Neutrophil (primary cell): ENCODE data around the gene GMIP.

ENCODE experiments used
- H3K27ac ChIP-seq: fragments of 200-600 bp; sonication (generic); 2 replicates; pipeline ENCODE4 v1.5.1; 2016; ENCODE audit warnings: mild to moderate bottlenecking, moderate library complexity
- H3K27me3 ChIP-seq: fragments of 200-600 bp; sonication (generic); 2 replicates; pipeline ENCODE4 v1.6.0; 2016; ENCODE audit warnings: mild to moderate bottlenecking
- H3K36me3 ChIP-seq: fragments of 200-600 bp; sonication (generic); 2 replicates; pipeline ENCODE4 v1.5.1; 2017
- H3K4me1 ChIP-seq, 2 experiments: fragments of 200-600 bp in 1 of 2; sonication (generic) in 1 of 2; 1 replicate in 1 of 2; 2 replicates in 1 of 2; pipeline versions ENCODE4 v1.5.1 to v1.6.1; 2013 to 2016; ENCODE audit warnings: low read depth in 1 of 2, low read length in 1 of 2, mild to moderate bottlenecking in 1 of 2, moderate library complexity in 1 of 2; ENCODE audit not compliant: control insufficient read depth in 1 of 2, insufficient read depth in 1 of 2
- H3K4me3 ChIP-seq, 2 experiments: fragments of 200-600 bp in 1 of 2; sonication (generic) in 1 of 2; 1 replicate in 1 of 2; 2 replicates in 1 of 2; pipeline ENCODE4 v1.5.1; 2013 to 2016; ENCODE audit warnings: low read depth in 1 of 2, low read length in 1 of 2, mild to moderate bottlenecking in 1 of 2, moderate library complexity in 1 of 2
- H3K9me3 ChIP-seq: fragments of 200-600 bp; sonication (generic); 2 replicates; pipeline ENCODE4 v1.5.1; 2016
- CTCF ChIP-seq: fragments of 200-600 bp; sonication (generic); IDR thresholded peaks from 2 replicates; pipeline ENCODE4 v1.5.1; 2016; ENCODE audit warnings: antibody characterized with exemption

GMIP gene

GRCh38 chr19:19651076-19651475, 7.6 kb upstream of the GMIP start:
- Histone ChIP-seq H3K27me3 (no peaks in the 10 kb centered on the region), H3K4me1 (peaks cover 6% of the 10 kb centered on the region in 2 experiments), H3K36me3 (peaks cover 83% of the 10 kb centered on the region), H3K9me3 (no peaks in the 10 kb centered on the region), H3K4me3 (no peak overlapping the region), H3K27ac (no peak overlapping the region)
- no peak for TF ChIP-seq CTCF

GRCh38 chr19:19650331-19650730, 6.9 kb upstream of the GMIP start:
- no peaks in the 10 kb centered on the region for H3K9me3 ChIP-seq
- no peak for TF ChIP-seq CTCF
- H3K27me3 ChIP-seq: no peaks in the 10 kb centered on the region
- H3K4me1 ChIP-seq: peaks cover 6% of the 10 kb centered on the region in 2 experiments
- peaks cover 83% of the 10 kb centered on the region for H3K36me3 ChIP-seq
- no peak overlapping the region for H3K4me3 ChIP-seq
- H3K27ac ChIP-seq: no peak overlapping the region

- no peak for TF ChIP-seq CTCF
- Histone ChIP-seq H3K27ac (no peak overlapping the region), H3K9me3 (no peaks in the 10 kb centered on the region), H3K4me3 (no peak overlapping the region), H3K27me3 (no peaks in the 10 kb centered on the region), H3K4me1 (peaks cover 6% of the 10 kb centered on the region in 2 experiments), H3K36me3 (peaks cover 83% of the 10 kb centered on the region)
These were observed 6.1 kb upstream of the GMIP start for GRCh38 chr19:19649580-19649995.

DNA sequence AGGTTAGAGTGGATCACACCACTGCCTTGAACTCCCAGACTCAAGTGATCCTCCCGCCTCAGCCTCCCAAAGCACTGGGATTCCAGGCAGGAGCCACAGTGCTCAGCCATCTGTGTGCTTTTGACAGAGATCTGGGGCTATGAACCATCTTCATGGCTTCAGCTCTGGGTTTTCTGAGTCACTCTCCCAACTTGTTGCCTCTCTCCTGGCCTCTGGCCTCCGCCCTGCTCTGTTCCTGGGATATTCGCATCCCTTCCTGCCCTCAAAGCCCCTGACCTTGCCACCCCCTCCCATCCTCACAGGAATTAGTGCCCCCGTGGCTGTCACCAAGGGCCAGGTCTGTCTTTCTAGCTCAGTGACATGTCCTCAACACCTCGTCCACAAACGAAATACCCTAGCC, 5.7 kb upstream of the GMIP start:
- no peaks in the 10 kb centered on the region for H3K27me3 ChIP-seq
- peaks cover 83% of the 10 kb centered on the region for H3K36me3 ChIP-seq
- H3K27ac ChIP-seq: no peak overlapping the region
- no peaks in the 10 kb centered on the region for H3K9me3 ChIP-seq
- peaks cover 6 to 7% of the 10 kb centered on the region in 2 experiments for H3K4me1 ChIP-seq
- no peak overlapping the region for H3K4me3 ChIP-seq
- no peak for TF ChIP-seq CTCF

DNA sequence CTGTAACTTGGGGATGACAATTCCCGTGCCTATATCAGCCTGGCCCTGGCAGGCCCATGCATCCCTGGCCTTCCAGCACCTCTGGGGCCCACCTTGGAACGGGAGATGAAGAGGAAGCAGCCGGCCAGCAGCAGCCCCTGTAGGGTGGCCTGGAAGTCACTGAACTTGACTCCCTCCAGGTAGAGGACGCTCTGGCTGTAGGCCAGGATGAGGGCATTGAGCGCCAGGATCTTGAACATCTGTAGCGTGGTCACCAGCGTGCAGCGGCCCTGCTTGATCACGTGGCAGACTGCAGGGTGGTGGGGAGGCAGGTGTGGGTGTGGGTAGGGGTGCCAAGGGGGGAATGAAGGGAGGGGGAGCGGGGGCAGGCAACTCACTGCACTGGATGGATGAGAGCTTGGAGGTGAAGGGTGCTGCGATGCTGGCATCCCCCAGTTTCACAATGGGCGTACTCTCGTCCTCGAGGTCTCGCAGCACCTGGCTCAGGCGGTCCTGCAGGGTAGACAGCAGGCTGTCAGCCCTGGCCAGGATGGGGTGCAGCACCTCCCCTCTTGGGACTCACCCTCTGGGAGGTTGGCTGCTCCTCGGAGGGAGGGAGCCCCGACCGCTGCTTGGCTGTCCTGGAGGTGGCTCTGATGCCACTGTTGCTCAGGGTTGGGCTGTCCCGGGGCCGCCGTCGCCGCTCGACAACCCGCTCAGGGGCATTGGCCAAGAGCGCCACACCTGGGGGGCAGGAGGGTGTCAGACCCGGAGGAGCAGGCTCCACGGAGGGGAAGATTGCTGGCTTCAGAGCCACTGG, 3.8 kb upstream of the GMIP start:
- TF ChIP-seq CTCF: no peak
- no peak overlapping the region for H3K27ac ChIP-seq
- no peak overlapping the region for H3K4me3 ChIP-seq
- H3K4me1 ChIP-seq: peaks cover 14 to 15% of the 10 kb centered on the region in 2 experiments
- no peaks in the 10 kb centered on the region for H3K27me3 ChIP-seq
- H3K36me3 ChIP-seq: peaks cover 65% of the 10 kb centered on the region
- H3K9me3 ChIP-seq: no peaks in the 10 kb centered on the region
